HG03469 (cell line): Measurements from ENCODE around the gene KLHL20.
"Not testable (repeated sequence)": the region's sequence is repeated elsewhere in the genome, so short reads cannot be mapped to it uniquely, and the experiment has no call there.

Experiments used
- ATAC-seq: cut with Tn5 transposase; IDR thresholded peaks from one replicate; pipeline ENCODE4 v1.9.1; 2021; ENCODE audit warnings: mild to moderate bottlenecking, moderate library complexity, moderate number of reproducible peaks; ENCODE audit not compliant: unreplicated experiment

The KLHL20 gene

GRCh38 chr1:173744651-173745050, 29.9 kb downstream of the KLHL20 start:
- no peak for ATAC-seq

- ATAC-seq, result no peak
These were observed 34.4 kb downstream of the KLHL20 start for GRCh38 chr1:173749137-173749536.

DNA sequence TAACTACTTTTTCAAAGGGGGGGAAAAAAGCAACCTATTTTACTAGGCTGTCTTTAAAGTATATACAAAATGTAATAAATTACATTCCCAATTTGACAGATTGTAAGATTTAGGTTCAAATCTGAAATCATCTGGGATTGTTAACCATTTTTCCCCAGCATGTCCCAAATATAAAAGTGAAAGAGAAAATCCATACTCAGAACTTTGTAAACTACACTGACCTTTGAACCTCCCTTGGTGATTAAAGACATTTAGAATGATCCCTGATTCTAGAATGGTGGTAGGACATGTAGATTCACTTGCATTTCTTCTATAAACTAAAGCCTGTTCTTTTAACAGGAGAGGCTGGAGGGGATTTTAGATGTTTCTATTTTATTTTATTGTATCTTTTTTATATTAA, 39.0 kb downstream of the KLHL20 start:
- no peak for ATAC-seq

DNA sequence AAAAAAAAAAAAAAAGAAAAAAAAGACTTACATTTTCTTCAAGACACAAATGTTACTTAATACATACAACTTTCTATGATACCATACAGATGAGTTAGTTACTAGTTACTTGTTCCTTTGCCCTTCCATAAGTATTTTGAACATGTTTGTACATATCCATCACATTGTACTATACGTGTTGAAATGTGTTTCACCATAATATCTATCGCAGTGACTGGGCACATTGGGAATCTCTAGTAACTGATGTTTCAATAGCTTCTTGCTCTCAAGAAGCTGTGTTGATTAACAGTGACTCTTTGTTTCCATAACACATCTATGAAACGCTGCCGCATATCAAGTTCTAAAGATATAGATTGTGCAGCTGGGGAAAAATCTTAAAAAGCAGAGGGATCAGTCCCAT, 42.9 kb downstream of the KLHL20 start:
- ATAC-seq, result no peak

GRCh38 chr1:173758110-173758509, 43.3 kb downstream of the KLHL20 start:
- ATAC-seq, result no peak

GRCh38 chr1:173758980-173759379, 44.2 kb downstream of the KLHL20 start:
- no peak for ATAC-seq

DNA sequence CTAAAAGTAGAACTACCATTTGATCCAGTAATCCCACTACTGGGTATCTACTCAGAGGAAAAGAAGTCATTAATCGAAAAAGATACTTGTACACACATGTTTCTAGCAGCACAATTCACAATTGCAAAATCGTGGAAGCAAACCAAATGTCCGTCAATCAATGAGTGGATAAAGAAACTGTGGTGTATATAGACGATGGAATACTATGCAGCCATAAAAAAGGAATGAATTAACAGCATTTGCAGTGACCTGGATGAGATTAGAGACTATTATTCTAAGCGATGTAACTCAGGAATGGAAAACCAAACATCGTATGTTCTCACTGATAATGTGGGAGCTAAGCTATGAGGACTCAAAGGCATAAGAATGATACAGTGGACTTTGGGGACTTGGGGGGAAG, 49.5 kb downstream of the KLHL20 start:
- ATAC-seq, result not testable (repeated sequence)

GRCh38 chr1:173768206-173768605, 53.4 kb downstream of the KLHL20 start:
- ATAC-seq, result no peak

GRCh38 chr1:173768827-173769226, 54.0 kb downstream of the KLHL20 start:
- no peak for ATAC-seq

- ATAC-seq, result not testable (repeated sequence)
These were observed 55.5 kb downstream of the KLHL20 start for GRCh38 chr1:173770330-173770729.

DNA sequence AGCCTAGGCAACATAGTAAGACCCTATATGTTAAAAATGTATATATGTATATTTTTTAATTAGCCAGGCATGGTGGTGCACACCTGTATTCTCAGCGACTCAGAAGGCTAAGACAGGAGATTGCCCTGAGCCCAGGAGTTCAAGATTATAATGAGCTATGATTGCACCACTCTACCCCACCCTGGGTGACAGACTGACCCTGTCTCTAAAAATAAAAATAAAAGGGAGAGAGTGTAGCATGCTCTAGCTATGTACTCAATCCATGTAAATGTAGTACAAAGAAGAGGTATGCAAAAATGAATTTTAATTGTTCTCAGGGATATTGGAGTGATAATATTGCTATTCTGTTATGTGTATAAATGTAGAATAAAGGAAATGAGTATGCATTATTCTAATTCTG, 56.8 kb downstream of the KLHL20 start:
- no peak for ATAC-seq

- no peak for ATAC-seq
These were observed 60.9 kb downstream of the KLHL20 start for GRCh38 chr1:173775578-173776226.

DNA sequence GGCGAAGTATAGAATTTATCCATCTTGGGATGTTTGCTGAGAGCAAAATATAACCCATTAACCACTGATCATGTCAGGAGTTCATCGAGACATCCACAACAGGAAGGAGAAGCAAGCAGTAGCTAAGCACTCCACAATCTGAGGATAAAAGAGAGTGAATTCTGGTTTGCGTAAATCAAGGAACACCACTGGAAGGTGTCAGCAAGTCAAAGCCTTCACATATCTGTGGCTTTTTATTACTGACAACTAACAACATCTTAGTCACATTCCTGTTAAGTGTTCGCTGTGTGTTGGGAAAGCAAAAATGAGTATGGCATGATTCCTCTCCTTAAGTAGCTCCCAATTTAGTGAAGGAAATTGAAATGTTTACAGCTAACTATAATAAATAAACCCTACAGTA, 65.2 kb downstream of the KLHL20 start:
- no peak for ATAC-seq

DNA sequence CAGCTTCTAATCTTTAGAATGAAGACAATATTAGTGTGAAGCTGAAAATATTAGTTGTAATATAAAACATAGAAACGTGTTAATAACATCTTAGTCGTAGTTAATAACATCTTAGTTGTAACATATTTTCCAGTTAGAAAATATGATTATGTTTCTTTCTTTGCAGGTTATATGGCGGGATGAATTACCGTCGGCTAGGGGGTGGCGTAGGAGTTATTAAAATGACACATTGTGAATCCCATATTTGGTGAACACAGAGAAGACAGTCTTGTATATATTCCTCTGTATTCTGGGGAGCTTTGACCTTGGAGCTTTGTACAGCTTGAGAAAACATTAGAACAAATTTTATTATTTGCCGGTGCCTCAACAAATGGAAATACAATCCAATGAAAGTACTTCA, 70.2 kb downstream of the KLHL20 start:
- ATAC-seq, result no peak

GRCh38 chr1:173789841-173790240, 75.1 kb downstream of the KLHL20 start:
- no peak for ATAC-seq

GRCh38 chr1:173798078-173798477, 83.3 kb downstream of the KLHL20 start:
- ATAC-seq, result no peak

DNA sequence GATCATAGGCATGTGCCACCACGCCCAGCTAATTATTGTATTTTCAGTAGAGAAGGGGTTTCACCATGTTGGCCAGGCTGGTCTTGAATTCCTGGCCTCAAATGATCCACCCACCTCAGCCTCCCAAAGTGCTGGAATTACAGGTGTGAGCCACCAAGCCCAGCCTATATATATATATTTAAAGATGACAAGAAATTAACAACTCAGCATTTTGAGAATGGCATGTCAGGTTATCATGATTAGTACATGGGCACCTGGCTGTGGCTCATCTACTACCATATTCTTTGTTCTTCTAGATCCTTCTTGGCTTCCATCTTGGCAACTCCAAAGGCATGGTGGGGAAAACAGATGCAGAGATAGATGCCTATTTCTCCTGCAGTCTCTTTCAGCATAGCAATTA, 85.2 kb downstream of the KLHL20 start:
- ATAC-seq, result not testable (repeated sequence)

GRCh38 chr1:173802961-173803360, 88.2 kb downstream of the KLHL20 start:
- ATAC-seq, result no peak

DNA sequence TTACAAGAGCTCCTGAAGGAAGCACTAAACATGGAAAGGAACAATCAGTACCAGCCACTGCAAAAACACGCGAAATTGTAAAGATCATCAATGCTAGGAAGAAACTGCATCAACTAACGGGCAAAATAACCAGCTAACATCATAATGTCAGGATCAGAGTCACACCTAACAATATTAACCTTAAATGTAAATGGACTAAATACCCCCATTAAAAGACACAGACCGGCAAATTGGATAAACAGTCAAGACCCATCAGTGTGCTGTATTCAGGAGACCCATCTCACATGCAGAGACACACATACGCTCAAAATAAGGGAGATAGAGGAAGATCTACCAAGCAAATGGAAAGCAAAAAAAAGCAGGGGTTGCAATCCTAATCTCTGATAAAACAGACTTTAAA, 98.9 kb downstream of the KLHL20 start:
- ATAC-seq, result not testable (repeated sequence)

- no peak for ATAC-seq
These were observed 103.7 kb downstream of the KLHL20 start for GRCh38 chr1:173818459-173818858.

DNA sequence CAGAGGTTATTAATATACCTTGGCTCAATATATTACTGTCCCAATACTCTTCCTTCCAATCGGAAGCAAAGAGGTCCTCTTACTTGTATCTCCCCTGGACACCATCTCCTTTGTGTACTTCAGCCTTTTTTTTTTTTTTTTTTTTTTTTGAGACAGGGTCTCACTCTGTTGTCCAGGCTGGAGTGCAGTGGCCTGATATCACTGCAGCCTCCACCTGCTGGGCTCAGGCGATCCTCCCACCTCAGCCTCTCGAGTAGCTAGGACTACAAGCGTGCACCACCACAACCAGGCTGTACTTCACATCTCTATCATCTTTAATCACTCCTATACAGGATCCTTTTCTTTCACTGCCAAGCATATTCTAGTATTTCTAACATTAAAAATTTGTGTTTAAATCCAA, 106.9 kb downstream of the KLHL20 start:
- no peak for ATAC-seq

- no peak for ATAC-seq
These were observed 109.1 kb downstream of the KLHL20 start for GRCh38 chr1:173823781-173824314.
